CD14-positive monocyte (primary cell): ENCODE results near the gene ARPC5L. TPM values are rescaled to one million over a fixed set of nuclear protein-coding genes. Genes with fewer than 3 reads are reported as not detected.

Experiments used
- DNase-seq, 3 donors: peaks; one replicate each; pipeline ENCODE4 v3.0.0-alpha.2; 2011 to 2022
- H2AFZ ChIP-seq: 2 replicates; pipeline ENCODE4 v1.6.0; 2012; ENCODE audit warnings: mild to moderate bottlenecking, low read depth, low read length, inconsistent platforms; ENCODE audit not compliant: insufficient read depth, poor library complexity, severe bottlenecking
- H3K27ac ChIP-seq, 2 donors: 1 replicate in 1 of 2; 2 replicates in 1 of 2; pipeline ENCODE4 v1.5.1; 2012 to 2013; ENCODE audit warnings: low read length in 2 of 2, control low read depth in 1 of 2, inconsistent platforms in 1 of 2, low read depth in 1 of 2, mild to moderate bottlenecking in 1 of 2
- H3K27me3 ChIP-seq, 2 donors: one replicate each; pipeline versions ENCODE4 v1.6.0 to v1.6.1; 2011 to 2013; ENCODE audit warnings: low read length in 2 of 2; ENCODE audit not compliant: control insufficient read depth in 2 of 2, insufficient read depth in 2 of 2
- H3K36me3 ChIP-seq, 2 donors: replicated peaks in 1 of 2; 1 replicate in 1 of 2; 2 replicates in 1 of 2; pipeline versions ENCODE4 v1.5.1 to v1.6.1; 2012 to 2013; ENCODE audit warnings: low read length in 2 of 2, control low read depth in 1 of 2, inconsistent platforms in 1 of 2, mild to moderate bottlenecking in 1 of 2; ENCODE audit not compliant: insufficient read depth in 2 of 2, control insufficient read depth in 1 of 2
- H3K4me1 ChIP-seq, 2 donors: 1 replicate in 1 of 2; 2 replicates in 1 of 2; pipeline versions ENCODE4 v1.5.1 to v1.6.1; 2012 to 2013; ENCODE audit warnings: low read length in 2 of 2, control low read depth in 1 of 2, inconsistent platforms in 1 of 2, mild to moderate bottlenecking in 1 of 2, moderate library complexity in 1 of 2; ENCODE audit not compliant: insufficient read depth in 2 of 2, control insufficient read depth in 1 of 2
- H3K4me2 ChIP-seq: replicated peaks from 2 replicates; pipeline ENCODE3; 2012; ENCODE audit warnings: low read length, moderate library complexity, mild to moderate bottlenecking; ENCODE audit not compliant: poor library complexity, severe bottlenecking; ENCODE audit errors: extremely low read depth
- H3K4me3 ChIP-seq, 3 experiments: fragments of 200-600 bp in 1 of 3; sonication (generic) in 1 of 3; replicated peaks in 1 of 3; 1 replicate in 2 of 3; 2 replicates in 1 of 3; pipeline ENCODE4 v1.5.1; 2011 to 2013; ENCODE audit warnings: low read length in 3 of 3, mild to moderate bottlenecking in 3 of 3, control low read depth in 2 of 3, low read depth in 2 of 3, inconsistent platforms in 1 of 3, moderate library complexity in 1 of 3
- H3K79me2 ChIP-seq: 2 replicates; pipeline ENCODE4 v1.6.0; 2012; ENCODE audit warnings: mild to moderate bottlenecking, control low read depth, inconsistent platforms, low read length, moderate library complexity; ENCODE audit not compliant: insufficient read depth
- H3K9ac ChIP-seq: 2 replicates; pipeline ENCODE4 v1.6.0; 2017; ENCODE audit warnings: low read length, mild to moderate bottlenecking; ENCODE audit not compliant: insufficient read depth, poor library complexity, severe bottlenecking
- H3K9me3 ChIP-seq, 2 donors: replicated peaks in 1 of 2; 1 replicate in 1 of 2; 2 replicates in 1 of 2; pipeline versions ENCODE4 v1.5.1 to v1.6.1; 2012 to 2013; ENCODE audit warnings: low read length in 2 of 2, control low read depth in 1 of 2; ENCODE audit not compliant: control insufficient read depth in 1 of 2, insufficient read depth in 1 of 2
- H4K20me1 ChIP-seq: 2 replicates; pipeline ENCODE4 v1.6.0; 2012; ENCODE audit warnings: mild to moderate bottlenecking, low read length, control low read depth, moderate library complexity; ENCODE audit not compliant: insufficient read depth
- H3K27ac Mint-ChIP-seq, 7 donors: one replicate each; pipeline ENCODE4 v1.8.0; 2020; ENCODE audit warnings: mild to moderate bottlenecking in 7 of 7, mixed read lengths in 7 of 7, moderate library complexity in 6 of 7, inconsistent platforms in 2 of 7
- H3K27me3 Mint-ChIP-seq, 3 donors: one replicate each; pipeline ENCODE4 v1.8.0; 2021 to 2022; ENCODE audit warnings: low read depth in 3 of 3, mild to moderate bottlenecking in 3 of 3, mixed read lengths in 3 of 3, moderate library complexity in 3 of 3, inconsistent platforms in 1 of 3
- H3K36me3 Mint-ChIP-seq, 2 donors: one replicate each; pipeline ENCODE4 v1.8.0; 2020; ENCODE audit warnings: mixed read lengths in 2 of 2, inconsistent platforms in 1 of 2, mild to moderate bottlenecking in 1 of 2
- H3K4me1 Mint-ChIP-seq: one replicate; pipeline ENCODE4 v1.8.0; 2020; ENCODE audit warnings: mild to moderate bottlenecking, mixed read lengths
- H3K4me3 Mint-ChIP-seq, 2 donors: one replicate each; pipeline ENCODE4 v1.8.0; 2020; ENCODE audit warnings: mild to moderate bottlenecking in 2 of 2, mixed read lengths in 2 of 2, moderate library complexity in 1 of 2
- H3K9me3 Mint-ChIP-seq, 7 donors: one replicate each; pipeline ENCODE4 v1.8.0; 2020 to 2022; ENCODE audit warnings: mixed read lengths in 7 of 7, mild to moderate bottlenecking in 6 of 7, moderate library complexity in 6 of 7, inconsistent platforms in 2 of 7
- CTCF ChIP-seq: fragments of 200-600 bp; IDR thresholded peaks from one replicate; pipeline ENCODE4 v1.8.0; 2022; ENCODE audit warnings: antibody characterized with exemption, mild to moderate bottlenecking
- WGBS: methylation state at CpG from one replicate; pipeline ENCODE4 v1.1.5; 2013; ENCODE audit warnings: missing lambda C conversion rate; ENCODE audit not compliant: insufficient coverage; 5-methylcytosine and 5-hydroxymethylcytosine counted together
- intact Hi-C, 2 donors: fragments of 100-400 bp; cut with micrococcal nuclease; formaldehyde crosslinking; loops; one replicate each; pipeline versions ENCODE4 v1.15.0 to v1.15.1; 2023
- polyA plus RNA-seq, 3 donors: library from polyadenylated mRNA; depleted of rRNA in 1 of 3; unstranded in 2 of 3; stranded (reverse) in 1 of 3; fragments of 300-500 nt in 2 of 3; fragments of >200 nt in 1 of 3; fragmentation: Illumina TruSeq in 2 of 3; gene quantifications; 1 replicate in 2 of 3; 2 replicates in 1 of 3; pipeline ENCODE4 v1.2.3, GENCODE V29; 2012 to 2021

Gene ARPC5L
- polyA plus RNA-seq, 3 donors: 16.0 to 35.2 (median 20.7) TPM

- intact Hi-C loops: no loop called here
- Histone ChIP-seq H3K36me3 (no peaks in the 10 kb centered on the region), H3K4me2 (no peak overlapping the region), H3K27me3 (no peaks in the 10 kb centered on the region), H2AFZ (no peak overlapping the region), H3K9me3 (no peaks in the 10 kb centered on the region), H3K79me2 (no peaks in the 10 kb centered on the region), H3K4me3 (no peak overlapping the region), H3K27ac (no peak overlapping the region), H3K4me1 (no peaks in the 10 kb centered on the region), H4K20me1 (no peaks in the 10 kb centered on the region), H3K9ac (peak overlapping the region; percentile 27)
- peaks cover 0 to 2% (median 0%) of the 10 kb centered on the region in 7 donors for H3K9me3 Mint-ChIP-seq
- H3K4me1 Mint-ChIP-seq: no peaks in the 10 kb centered on the region
- peaks cover 5 to 6% (median 6%) of the 10 kb centered on the region in 3 donors for H3K27me3 Mint-ChIP-seq
- WGBS: 91% methylated on average over 5 of the region's 7 CpGs
- DNase-seq: no peak
- no peak for TF ChIP-seq CTCF
- H3K27ac Mint-ChIP-seq: no peak overlapping the region
- H3K36me3 Mint-ChIP-seq: no peaks in the 10 kb centered on the region
- no peak overlapping the region for H3K4me3 Mint-ChIP-seq
Measured at GRCh38 chr9:124813041-124813440, 48.9 kb upstream of the ARPC5L start.

DNA sequence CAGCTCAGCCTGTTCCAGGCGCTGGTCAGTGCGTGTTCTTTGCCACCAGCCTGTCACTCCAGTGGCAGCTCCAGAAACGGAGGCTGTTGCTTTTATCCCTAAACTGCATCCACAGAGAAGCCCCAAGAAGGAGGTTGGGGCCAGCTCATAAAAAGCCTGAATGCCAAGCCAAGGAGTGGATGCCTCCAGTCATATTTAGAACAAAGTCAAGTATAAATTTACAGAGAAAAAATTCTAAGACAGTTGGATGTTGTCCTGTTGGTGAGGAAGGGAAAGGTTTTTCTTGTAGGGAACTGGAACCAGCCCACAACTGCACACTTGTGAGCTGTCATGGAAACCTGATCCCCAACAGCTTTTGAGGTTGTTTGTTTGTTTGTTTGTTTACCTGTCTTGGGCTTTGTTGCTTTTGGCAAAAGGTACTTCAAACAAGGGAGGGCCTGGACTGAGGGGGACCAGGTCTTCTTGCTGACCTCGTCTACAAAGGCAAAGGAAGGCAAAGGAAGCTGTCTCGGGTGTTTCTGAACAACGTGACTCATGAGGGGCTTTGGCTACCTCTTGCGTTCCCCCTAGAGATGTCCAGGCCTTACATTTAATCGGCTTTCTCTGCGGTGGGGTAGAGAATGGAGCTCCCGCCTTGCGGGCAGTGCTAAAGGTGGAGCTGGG, 48.3 kb upstream of the ARPC5L start:
- H3K9me3 ChIP-seq: no peaks in the 10 kb centered on the region
- intact Hi-C loops: no loop called here
- H4K20me1 ChIP-seq: no peaks in the 10 kb centered on the region
- H3K4me1 Mint-ChIP-seq: no peaks in the 10 kb centered on the region
- H3K9ac ChIP-seq: peak overlapping the region; percentile 27
- no peak overlapping the region for H3K4me3 Mint-ChIP-seq
- 91% methylated on average over 11 of the region's 11 CpGs for WGBS
- no peak overlapping the region for H3K27ac Mint-ChIP-seq
- H2AFZ ChIP-seq: no peak overlapping the region
- no peaks in the 10 kb centered on the region for H3K79me2 ChIP-seq
- TF ChIP-seq CTCF: no peak
- peaks cover 0 to 2% (median 0%) of the 10 kb centered on the region in 7 donors for H3K9me3 Mint-ChIP-seq
- no peak for DNase-seq
- H3K27ac ChIP-seq: no peak overlapping the region
- no peaks in the 10 kb centered on the region for H3K36me3 Mint-ChIP-seq
- H3K27me3 Mint-ChIP-seq: peaks cover 5 to 6% (median 6%) of the 10 kb centered on the region in 3 donors
- no peaks in the 10 kb centered on the region for H3K4me1 ChIP-seq
- no peak overlapping the region for H3K4me2 ChIP-seq
- no peak overlapping the region for H3K4me3 ChIP-seq
- no peaks in the 10 kb centered on the region for H3K36me3 ChIP-seq
- H3K27me3 ChIP-seq: no peaks in the 10 kb centered on the region
